Measurements from ENCODE around the gene MCM5.
"Not testable (repeated sequence)": the region's sequence is repeated elsewhere in the genome, so short reads cannot be mapped to it uniquely, and the experiment has no call there.

MCM5 gene

DNA sequence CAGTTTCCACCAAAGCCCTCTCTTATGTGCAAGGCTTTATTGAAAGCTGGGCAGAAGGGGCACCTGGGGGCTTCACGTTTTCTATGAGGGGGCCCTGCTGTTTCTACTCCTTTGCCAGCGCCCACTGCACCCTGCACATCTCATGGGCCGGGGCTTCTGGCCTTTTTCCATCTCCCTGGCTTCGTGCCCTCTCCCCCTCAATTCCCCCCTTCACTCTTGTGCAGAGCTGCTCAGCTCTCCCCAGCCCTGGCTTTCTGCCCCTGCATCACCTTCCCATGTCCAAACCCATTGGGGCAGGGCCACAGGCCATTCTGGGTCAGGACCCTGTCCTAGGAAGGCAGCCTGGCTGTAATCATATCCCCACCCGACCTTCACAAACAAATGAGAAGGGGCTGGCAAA lies 36.5 kb downstream of the MCM5 start:
- ChIA-PET POLR2A (no interaction called here), CTCF (interaction anchor here (0.7 to 14.7 kb wide), 3 partner anchors 58 to 141 kb away, joined by 4 to 352 read pairs (median 4); no protein-coding TSS in a partner anchor)

GRCh38 chr22:35437049-35437448 lies 37.1 kb downstream of the MCM5 start:
- H3K4me3 ChIP-seq (ENCODE audit: low read depth, low read length), result no peak overlapping the region
- TF ChIP-seq CTCF (IDR thresholded peaks at IDR 0.05; ENCODE audit: insufficient read depth, low read length, missing control alignments), result no peak
- ChIA-PET POLR2A (no interaction called here), CTCF (interaction anchor here (0.9 to 14.7 kb wide), 3 partner anchors 9 to 150 kb away, joined by 3 to 352 read pairs (median 3); no protein-coding TSS in a partner anchor)
- DNase-seq (ENCODE audit: low read depth, low spot score), result no peak

More for the DNA sequence above, 36.5 kb downstream of the MCM5 start:
- TF ChIP-seq CTCF (IDR thresholded peaks at IDR 0.05; ENCODE audit: insufficient read depth, low read length, missing control alignments), result no peak
- no peak for DNase-seq (ENCODE audit: low read depth, low spot score)
- H3K4me3 ChIP-seq (ENCODE audit: low read depth, low read length), result no peak overlapping the region

GRCh38 chr22:35438673-35439364 lies 38.9 kb downstream of the MCM5 start:
- DNase-seq (ENCODE audit: low read depth, low spot score); CTCF ChIA-PET; H3K4me3 ChIP-seq (ENCODE audit: low read depth, low read length); POLR2A ChIA-PET: not testable (repeated sequence)

- ChIA-PET POLR2A (no interaction called here), CTCF (no interaction called here)
- no peak for TF ChIP-seq CTCF (IDR thresholded peaks at IDR 0.05; ENCODE audit: insufficient read depth, low read length, missing control alignments)
- no peak for DNase-seq (ENCODE audit: low read depth, low spot score)
- no peak overlapping the region for H3K4me3 ChIP-seq (ENCODE audit: low read depth, low read length)
These were observed 39.4 kb downstream of the MCM5 start for GRCh38 chr22:35439365-35439717.

DNA sequence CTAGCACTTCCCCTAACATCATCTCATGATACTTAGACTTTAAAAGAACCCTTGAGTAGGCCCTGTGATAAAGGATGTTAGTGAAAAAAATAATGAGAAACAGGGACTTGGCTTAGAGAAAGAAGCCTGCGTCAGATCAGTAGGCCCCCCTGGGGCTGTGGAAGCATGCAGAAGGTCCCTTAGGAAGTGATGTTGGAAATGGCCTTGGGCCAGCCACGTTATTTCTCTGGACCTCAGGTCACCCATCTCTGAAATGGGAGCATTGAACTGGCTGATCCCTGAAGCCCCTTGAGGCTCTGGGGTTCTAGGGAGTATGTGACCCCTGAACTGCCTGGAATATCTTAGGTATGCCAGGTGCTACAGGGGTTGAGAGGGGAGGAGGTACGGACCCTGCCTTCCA lies 40.2 kb downstream of the MCM5 start:
- DNase-seq (ENCODE audit: low read depth, low spot score), result no peak
- POLR2A ChIA-PET, result no interaction called here
- H3K4me3 ChIP-seq (ENCODE audit: low read depth, low read length), result no peak overlapping the region
- no peak for TF ChIP-seq CTCF (IDR thresholded peaks at IDR 0.05; ENCODE audit: insufficient read depth, low read length, missing control alignments)
- CTCF ChIA-PET, result no interaction called here

GRCh38 chr22:35441489-35442100 lies 41.7 kb downstream of the MCM5 start:
- no peak overlapping the region for H3K4me3 ChIP-seq (ENCODE audit: low read depth, low read length)
- POLR2A ChIA-PET, result no interaction called here
- CTCF ChIA-PET, result interaction anchor here (0.6 to 2.4 kb wide), 3 partner anchors 9 to 142 kb away, joined by 3 to 10 read pairs (median 4); no protein-coding TSS in a partner anchor
- TF ChIP-seq CTCF (IDR thresholded peaks at IDR 0.05; ENCODE audit: insufficient read depth, low read length, missing control alignments), result no peak
- no peak for DNase-seq (ENCODE audit: low read depth, low spot score)

Data from AG04449 (cell line).